Measurements from ENCODE around the gene HLA-DRB1.

The HLA-DRB1 gene

DNA sequence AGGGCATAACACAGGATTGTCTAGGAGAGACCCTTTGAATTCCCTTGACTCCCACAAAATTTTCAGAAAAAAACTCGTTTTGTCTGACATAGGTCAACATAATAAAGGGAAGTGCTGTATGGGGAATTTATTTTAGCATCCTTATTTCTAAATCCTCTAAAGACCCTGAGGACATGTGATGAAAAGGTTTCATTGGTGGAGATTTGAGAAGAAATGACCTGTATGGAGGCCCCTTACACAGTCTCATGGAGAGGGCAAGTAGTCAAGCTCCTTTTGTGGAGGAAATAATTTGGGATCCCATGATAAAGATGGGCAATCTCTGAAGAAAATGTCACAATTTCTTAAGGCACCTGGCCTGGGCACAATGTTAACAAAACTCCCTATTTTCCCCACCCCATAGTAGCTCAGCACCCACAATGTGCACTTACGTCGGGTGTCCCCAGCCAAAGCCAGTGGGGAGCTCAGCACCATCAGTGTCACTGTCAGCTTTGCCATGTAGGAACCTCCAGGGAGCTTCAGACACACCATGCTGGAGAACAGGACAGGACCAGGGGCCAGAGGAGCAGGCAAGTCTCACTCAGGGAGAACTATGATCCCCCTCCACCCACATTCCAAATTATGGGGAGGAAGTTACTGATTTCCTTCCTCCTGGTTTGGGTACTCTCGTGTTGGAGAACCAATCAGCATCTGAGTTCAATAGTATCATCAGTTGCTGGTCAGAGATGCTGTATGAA is 59.8 kb downstream of the HLA-DRB1 start, which contains the start of gene HLA-DRB5:
TSS of gene HLA-DRB5 (minus strand) at position 591 of the 734 bp plus-strand sequence. CDS start at position 528, 63 bp downstream.
- H3K4me3 ChIP-seq (ENCODE audit: low read depth, low read length) = no peak within 1 kb of the TSS
- DNase-seq (ENCODE audit: low read depth) = no peak
- TF ChIP-seq, protein P1, sequence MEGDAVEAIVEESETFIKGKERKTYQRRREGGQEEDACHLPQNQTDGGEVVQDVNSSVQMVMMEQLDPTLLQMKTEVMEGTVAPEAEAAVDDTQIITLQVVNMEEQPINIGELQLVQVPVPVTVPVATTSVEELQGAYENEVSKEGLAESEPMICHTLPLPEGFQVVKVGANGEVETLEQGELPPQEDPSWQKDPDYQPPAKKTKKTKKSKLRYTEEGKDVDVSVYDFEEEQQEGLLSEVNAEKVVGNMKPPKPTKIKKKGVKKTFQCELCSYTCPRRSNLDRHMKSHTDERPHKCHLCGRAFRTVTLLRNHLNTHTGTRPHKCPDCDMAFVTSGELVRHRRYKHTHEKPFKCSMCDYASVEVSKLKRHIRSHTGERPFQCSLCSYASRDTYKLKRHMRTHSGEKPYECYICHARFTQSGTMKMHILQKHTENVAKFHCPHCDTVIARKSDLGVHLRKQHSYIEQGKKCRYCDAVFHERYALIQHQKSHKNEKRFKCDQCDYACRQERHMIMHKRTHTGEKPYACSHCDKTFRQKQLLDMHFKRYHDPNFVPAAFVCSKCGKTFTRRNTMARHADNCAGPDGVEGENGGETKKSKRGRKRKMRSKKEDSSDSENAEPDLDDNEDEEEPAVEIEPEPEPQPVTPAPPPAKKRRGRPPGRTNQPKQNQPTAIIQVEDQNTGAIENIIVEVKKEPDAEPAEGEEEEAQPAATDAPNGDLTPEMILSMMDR (IDR thresholded peaks at IDR 0.05; ENCODE audit: control insufficient read depth, extremely low read depth, insufficient read depth) = no peak

Measured in LNCaP clone FGC (cell line).